GM19193 (cell line): ENCODE results near the gene ZNF385A.

Experiments
- POLR2A ChIP-seq: IDR thresholded peaks from 4 replicates; pipeline ENCODE4 v1.6.1; 2011; ENCODE audit not compliant: insufficient read depth, insufficient read length; ENCODE audit errors: extremely low read depth

ZNF385A gene

GRCh38 chr12:54418441-54419087 is 34.0 kb upstream of the ZNF385A start:
- TF ChIP-seq POLR2A: no peak

GRCh38 chr12:54417712-54418440 is 33.3 kb upstream of the ZNF385A start:
- no peak for TF ChIP-seq POLR2A

- TF ChIP-seq POLR2A: no peak
These were observed 32.4 kb upstream of the ZNF385A start for GRCh38 chr12:54416687-54417603.

GRCh38 chr12:54415221-54415929 is 30.8 kb upstream of the ZNF385A start:
- TF ChIP-seq POLR2A: no peak

GRCh38 chr12:54413284-54414190 is 29.0 kb upstream of the ZNF385A start:
- no peak for TF ChIP-seq POLR2A

- TF ChIP-seq POLR2A: no peak
These were observed 28.3 kb upstream of the ZNF385A start for GRCh38 chr12:54412786-54413185.

- no peak for TF ChIP-seq POLR2A
These were observed 27.8 kb upstream of the ZNF385A start for GRCh38 chr12:54412348-54412747.

GRCh38 chr12:54411391-54412241 is 27.1 kb upstream of the ZNF385A start:
- TF ChIP-seq POLR2A: no peak

- no peak for TF ChIP-seq POLR2A
These were observed 24.7 kb upstream of the ZNF385A start for GRCh38 chr12:54409267-54409666.

GRCh38 chr12:54407183-54407905 is 22.8 kb upstream of the ZNF385A start:
- no peak for TF ChIP-seq POLR2A

GRCh38 chr12:54405573-54405972 is 21.0 kb upstream of the ZNF385A start:
- TF ChIP-seq POLR2A: no peak

GRCh38 chr12:54405106-54405505 is 20.6 kb upstream of the ZNF385A start:
- no peak for TF ChIP-seq POLR2A
